B cell (primary cell): ENCODE results near the gene JAG1. TPM values are rescaled to one million over a fixed set of nuclear protein-coding genes. Genes with fewer than 3 reads are reported as not detected.
A peak's percentile ranks its signal among the peaks of the same experiment; 100 is the strongest.

Source experiments
- ATAC-seq: fragments of 200-7000 bp; cut with Tn5 transposase; one replicate; pipeline ENCODE4 v1.10.0; 2021; ENCODE audit warnings: low read depth, mild to moderate bottlenecking, moderate number of reproducible peaks, moderate library complexity
- CTCF ChIA-PET: fragments of 350-600 bp; sonication (Branson Sonifier 250); formaldehyde crosslinking; loops from one replicate; lab custom pipeline; 2021; ENCODE audit warnings: antibody characterized with exemption, inconsistent platforms; lab: Charles Lee
- POLR2A ChIA-PET: fragments of 350-600 bp; sonication (Branson Sonifier 250); formaldehyde crosslinking; loops from one replicate; lab custom pipeline; 2021; ENCODE audit warnings: antibody characterized with exemption; lab: Charles Lee
- DNase-seq: peaks from one replicate; pipeline ENCODE4 v3.0.0; 2013
- H2AFZ ChIP-seq: 2 replicates; pipeline ENCODE4 v1.6.1; 2012; ENCODE audit warnings: mild to moderate bottlenecking, low read depth, low read length; ENCODE audit not compliant: insufficient read depth, poor library complexity, severe bottlenecking
- H3K27ac ChIP-seq, 2 donors: 1 replicate in 1 of 2; 2 replicates in 1 of 2; pipeline ENCODE4 v1.5.1; 2012 to 2013; ENCODE audit warnings: low read length in 2 of 2, mild to moderate bottlenecking in 2 of 2, moderate library complexity in 1 of 2
- H3K27me3 ChIP-seq, 4 experiments: fragments of 200-600 bp in 1 of 4; sonication (generic) in 1 of 4; replicated peaks in 1 of 4; 1 replicate in 2 of 4; 2 replicates in 2 of 4; pipeline versions ENCODE4 v1.6.1 to v1.7.0; 2013 to 2016; ENCODE audit warnings: low read length in 3 of 4, mild to moderate bottlenecking in 2 of 4, mixed read lengths in 1 of 4, moderate library complexity in 1 of 4; ENCODE audit not compliant: insufficient read depth in 4 of 4, control insufficient read depth in 3 of 4; ENCODE audit errors: control extremely low read depth in 1 of 4
- H3K36me3 ChIP-seq, 2 experiments: replicated peaks in 1 of 2; 1 replicate in 1 of 2; 2 replicates in 1 of 2; pipeline versions ENCODE4 v1.6.1 to v1.7.1; 2013; ENCODE audit warnings: low read length in 1 of 2; ENCODE audit not compliant: insufficient read depth in 2 of 2, control insufficient read depth in 1 of 2; ENCODE audit errors: control extremely low read depth in 1 of 2, extremely low read depth in 1 of 2
- H3K4me1 ChIP-seq, 2 donors: fragments of 200-600 bp in 1 of 2; sonication (generic) in 1 of 2; 1 replicate in 1 of 2; 2 replicates in 1 of 2; pipeline versions ENCODE4 v1.5.1 to v1.6.1; 2013 to 2017; ENCODE audit warnings: low read length in 2 of 2; ENCODE audit not compliant: control insufficient read depth in 2 of 2, insufficient read depth in 2 of 2
- H3K4me2 ChIP-seq: replicated peaks from 2 replicates; pipeline ENCODE3; 2012; ENCODE audit warnings: mild to moderate bottlenecking, low read depth, low read length; ENCODE audit not compliant: poor library complexity, severe bottlenecking
- H3K4me3 ChIP-seq, 5 experiments: fragments of 200-600 bp in 1 of 5; sonication (generic) in 1 of 5; 1 replicate in 3 of 5; 2 replicates in 2 of 5; pipeline versions ENCODE4 v1.5.1 to v1.7.0; 2011 to 2016; ENCODE audit warnings: low read length in 4 of 5, mild to moderate bottlenecking in 4 of 5, low read depth in 2 of 5, control low read depth in 1 of 5, moderate library complexity in 1 of 5; ENCODE audit not compliant: insufficient read depth in 1 of 5; ENCODE audit errors: control extremely low read depth in 1 of 5, extremely low read depth in 1 of 5
- H3K79me2 ChIP-seq: fragments of 200-600 bp; sonication (generic); one replicate; pipeline ENCODE4 v1.6.0; 2016; ENCODE audit warnings: low read length; ENCODE audit not compliant: control insufficient read depth, insufficient read depth
- H3K9ac ChIP-seq: fragments of 200-600 bp; sonication (generic); 2 replicates; pipeline ENCODE4 v1.6.1; 2017; ENCODE audit warnings: mild to moderate bottlenecking, low read length, moderate library complexity
- H3K9me3 ChIP-seq, 3 donors: one replicate each; pipeline versions ENCODE4 v1.6.1 to v1.7.1; 2013; ENCODE audit warnings: low read length in 2 of 3; ENCODE audit not compliant: control insufficient read depth in 2 of 3, insufficient read depth in 1 of 3; ENCODE audit errors: control extremely low read depth in 1 of 3
- H4K20me1 ChIP-seq: 2 replicates; pipeline ENCODE4 v1.6.0; 2012; ENCODE audit warnings: mild to moderate bottlenecking, low read length; ENCODE audit not compliant: insufficient read depth, control insufficient read depth, poor library complexity, severe bottlenecking
- H3K27ac Mint-ChIP-seq: one replicate; pipeline ENCODE4 v1.8.0; 2021; ENCODE audit warnings: mixed read lengths
- H3K27me3 Mint-ChIP-seq: one replicate; pipeline ENCODE4 v1.8.0; 2021; ENCODE audit warnings: mixed read lengths
- H3K4me1 Mint-ChIP-seq: one replicate; pipeline ENCODE4 v1.8.0; 2021; ENCODE audit warnings: mixed read lengths
- H3K4me3 Mint-ChIP-seq: one replicate; pipeline ENCODE4 v1.8.0; 2021; ENCODE audit warnings: mixed read lengths
- H3K9me3 Mint-ChIP-seq: one replicate; pipeline ENCODE4 v1.8.0; 2022; ENCODE audit warnings: mixed read lengths; ENCODE audit not compliant: insufficient read depth
- CTCF ChIP-seq: fragments of 200-600 bp; IDR thresholded peaks from one replicate; pipeline ENCODE4 v1.8.0; 2022; ENCODE audit warnings: antibody characterized with exemption, mild to moderate bottlenecking
- EZH2 ChIP-seq: IDR thresholded peaks from 2 replicates; pipeline ENCODE4 v1.6.1; 2012; ENCODE audit warnings: borderline replicate concordance, low read depth, mild to moderate bottlenecking, moderate library complexity, low read length; ENCODE audit not compliant: insufficient read depth, poor library complexity, severe bottlenecking
- WGBS: methylation state at CpG from one replicate; pipeline ENCODE4 v1.1.5; 2013; ENCODE audit warnings: missing lambda C conversion rate; ENCODE audit not compliant: insufficient coverage; 5-methylcytosine and 5-hydroxymethylcytosine counted together
- intact Hi-C: fragments of 100-400 bp; cut with micrococcal nuclease; formaldehyde crosslinking; loops from one replicate; pipeline ENCODE4 v1.10.0; 2022
- polyA plus RNA-seq: library from polyadenylated mRNA; depleted of rRNA; stranded (reverse); fragments of >200 nt; gene quantifications from 2 replicates; pipeline ENCODE4 v1.2.3, GENCODE V29; 2012
- total RNA-seq, 2 donors: library from RNA; stranded (reverse); fragments of 120-200 nt in 1 of 2; gene quantifications; 1 replicate in 1 of 2; 2 replicates in 1 of 2; pipeline versions ENCODE4 v1.2.3 to v1.2.4, GENCODE V29; 2013 to 2022

The JAG1 gene
- total and polyA plus RNA-seq, 2 donors (not counting 1 experiment from before 2014, with no cell fraction given), result not detected

GRCh38 chr20:10673176-10673841, 490 bp downstream of the JAG1 start:
- POLR2A ChIA-PET, result no interaction called here
- no peaks in the 10 kb centered on the region for H3K79me2 ChIP-seq
- under 1% methylated on average over 65 of the region's 73 CpGs for WGBS

More at GRCh38 chr20:10673176-10673841, 490 bp downstream of the JAG1 start:
- Mint-ChIP-seq H3K4me3 (peak overlapping the region; percentile 85), H3K27ac (no peak overlapping the region), H3K27me3 (peaks cover 67% of the 10 kb centered on the region), H3K4me1 (peaks cover 37% of the 10 kb centered on the region), H3K9me3 (no peaks in the 10 kb centered on the region)
- Histone ChIP-seq H3K9ac (peak overlapping the region; percentile 67), H3K36me3 (no peaks in the 10 kb centered on the region), H3K4me3 (peak overlapping the region; percentile 38 to 75 (median 57)), H3K9me3 (peaks cover 0 to 10% (median 0%) of the 10 kb centered on the region in 3 donors), H2AFZ (peak overlapping the region; percentile 62), H3K4me1 (peaks cover 41 to 45% of the 10 kb centered on the region in 2 donors), H4K20me1 (no peaks in the 10 kb centered on the region), H3K27me3 (peaks cover 0 to 69% (median 38%) of the 10 kb centered on the region in 4 experiments), H3K4me2 (peak overlapping the region; percentile 84), H3K27ac (no peak overlapping the region)
- TF ChIP-seq EZH2 (no peak), CTCF (no peak)
- DNase-seq, result peak; percentile 26
- no peak for ATAC-seq
- intact Hi-C loops, result no loop called here
- CTCF ChIA-PET, result interaction anchor here (0.6 to 0.7 kb wide), 2 partner anchors 77 to 1246 kb away, joined by 3 read pairs; no protein-coding TSS in a partner anchor
